HCT116 (cell line): Measurements from ENCODE around the gene ANXA2. TPM values are rescaled to one million over a fixed set of nuclear protein-coding genes. Genes with fewer than 3 reads are reported as not detected.

Experiments used
- ATAC-seq: fragments of 200-7000 bp; cut with Tn5 transposase; 2 replicates; pipeline ENCODE4 v1.9.1; 2020; ENCODE audit warnings: mild to moderate bottlenecking, moderate library complexity
- BruUV-seq: library from RNA; stranded (reverse); fragments of 400-500 nt; replicated peaks from 2 replicates; lab custom pipeline; 2021; lab: Mats Ljungman, UMichigan
- CTCF ChIA-PET: fragments of 300-600 bp; sonication (Branson Sonifier 250); formaldehyde crosslinking; loops from one replicate; lab custom pipeline; 2021; ENCODE audit warnings: antibody characterized with exemption; lab: Charles Lee
- POLR2A ChIA-PET: fragments of 300-600, 350-600 bp; sonication (Branson Sonifier 250); formaldehyde crosslinking; loops from one replicate; lab custom pipeline; 2021; ENCODE audit warnings: antibody characterized with exemption; lab: Charles Lee
- RAD21 ChIA-PET, 2 experiments: fragments of 300-600 bp; sonication (Branson Sonifier 250); formaldehyde crosslinking; loops; one replicate each; lab custom pipeline; 2023; ENCODE audit warnings: low total read pairs in 2 of 2; ENCODE audit not compliant: uncharacterized antibody in 2 of 2, unreplicated experiment in 2 of 2, low non-redundant PET in 1 of 2; lab: Charles Lee
- DNase-seq: peaks from one replicate; pipeline ENCODE4 v3.0.0-alpha.2; 2010; ENCODE audit warnings: low read depth, low spot score
- H2AFZ ChIP-seq: fragments of 200-600 bp; shearing (Covaris generic), sonication (generic); 2 replicates; pipeline ENCODE4 v1.6.1; 2017; ENCODE audit warnings: low read depth, mixed run types, mixed read lengths, antibody characterized with exemption, low read length; ENCODE audit not compliant: poor library complexity, severe bottlenecking
- H3K27ac ChIP-seq: 2 replicates; pipeline ENCODE4 v1.5.1; 2012; ENCODE audit warnings: low read depth, low read length
- H3K27me3 ChIP-seq: fragments of 200-600 bp; sonication (generic); 2 replicates; pipeline ENCODE4 v1.6.1; 2016; ENCODE audit warnings: mixed run types, low read length, mixed read lengths; ENCODE audit not compliant: insufficient read depth
- H3K36me3 ChIP-seq, 2 experiments: fragments of 200-500 bp in 1 of 2; fragments of 200-600 bp in 1 of 2; sonication (Bioruptor generic) in 1 of 2; sonication (generic) in 1 of 2; 2 replicates each; pipeline versions ENCODE4 v1.5.1 to v1.6.1; 2014 to 2016; ENCODE audit warnings: low read length in 2 of 2, inconsistent platforms in 1 of 2, mixed read lengths in 1 of 2, mixed run types in 1 of 2; ENCODE audit not compliant: insufficient read depth in 2 of 2, control insufficient read depth in 1 of 2
- H3K4me1 ChIP-seq, 2 experiments: fragments of 200-600 bp in 1 of 2; sonication (generic) in 1 of 2; 2 replicates each; pipeline versions ENCODE4 v1.5.1 to v1.6.1; 2012 to 2017; ENCODE audit warnings: low read length in 2 of 2, inconsistent platforms in 1 of 2, mild to moderate bottlenecking in 1 of 2, mixed read lengths in 1 of 2, mixed run types in 1 of 2, moderate library complexity in 1 of 2; ENCODE audit not compliant: insufficient read depth in 2 of 2, control insufficient read depth in 1 of 2
- H3K4me2 ChIP-seq: fragments of 200-600 bp; sonication (generic); 2 replicates; pipeline ENCODE4 v1.6.1; 2017; ENCODE audit warnings: mixed run types, low read length, mixed read lengths
- H3K4me3 ChIP-seq, 2 experiments: fragments of 200-600 bp in 1 of 2; sonication (generic) in 1 of 2; replicated peaks in 1 of 2; 2 replicates each; pipeline ENCODE4 v1.5.1; 2011 to 2016; ENCODE audit warnings: low read length in 2 of 2, control low read depth in 1 of 2, low read depth in 1 of 2, mild to moderate bottlenecking in 1 of 2, mixed read lengths in 1 of 2, mixed run types in 1 of 2
- H3K79me2 ChIP-seq: fragments of 200-600 bp; sonication (generic); 2 replicates; pipeline ENCODE4 v1.6.1; 2017; ENCODE audit warnings: mild to moderate bottlenecking, mixed run types, low read length, moderate library complexity, mixed read lengths; ENCODE audit not compliant: insufficient read depth
- H3K9ac ChIP-seq: fragments of 200-600 bp; sonication (generic); 2 replicates; pipeline ENCODE4 v1.6.1; 2016; ENCODE audit warnings: low read length, mixed read lengths
- H3K9me2 ChIP-seq: fragments of 200-600 bp; sonication (generic), shearing (Covaris generic); 2 replicates; pipeline ENCODE4 v1.6.1; 2017; ENCODE audit warnings: mixed run types, mild to moderate bottlenecking, moderate library complexity; ENCODE audit not compliant: insufficient read depth
- H3K9me3 ChIP-seq, 2 experiments: fragments of 200-500 bp in 1 of 2; fragments of 200-600 bp in 1 of 2; sonication (Bioruptor generic) in 1 of 2; sonication (generic) in 1 of 2; 2 replicates each; pipeline ENCODE4 v1.6.1; 2014 to 2017; ENCODE audit warnings: low read length in 2 of 2, mixed read lengths in 2 of 2, inconsistent platforms in 1 of 2, low read depth in 1 of 2, mild to moderate bottlenecking in 1 of 2, mixed run types in 1 of 2, moderate library complexity in 1 of 2; ENCODE audit not compliant: control insufficient read depth in 1 of 2, insufficient read depth in 1 of 2
- H4K20me1 ChIP-seq: fragments of 200-600 bp; sonication (generic), shearing (Covaris generic); 2 replicates; pipeline ENCODE4 v1.6.1; 2017; ENCODE audit warnings: mixed run types, mild to moderate bottlenecking, moderate library complexity; ENCODE audit not compliant: insufficient read depth
- CBX3 ChIP-seq: IDR thresholded peaks from 2 replicates; pipeline ENCODE4 v1.6.1; 2012; ENCODE audit warnings: low read depth
- EGR1 ChIP-seq: IDR thresholded peaks from 2 replicates; pipeline ENCODE4 v1.6.1; 2012; ENCODE audit warnings: low read depth
- JUND ChIP-seq: IDR thresholded peaks from 2 replicates; pipeline ENCODE4 v1.6.1; 2012
- POLR2A ChIP-seq: IDR thresholded peaks from 2 replicates; pipeline ENCODE4 v1.7.0; 2011; ENCODE audit warnings: borderline replicate concordance; ENCODE audit not compliant: insufficient read depth, insufficient read length; ENCODE audit errors: extremely low read depth
- RAD21 ChIP-seq: IDR thresholded peaks from 2 replicates; pipeline ENCODE4 v1.6.1; 2012; ENCODE audit warnings: low read depth, mild to moderate bottlenecking
- SIN3A ChIP-seq: IDR thresholded peaks from 2 replicates; pipeline ENCODE4 v1.6.1; 2012; ENCODE audit warnings: low read depth
- SP1 ChIP-seq: IDR thresholded peaks from 2 replicates; pipeline ENCODE4 v1.6.1; 2012; ENCODE audit warnings: low read depth
- SRF ChIP-seq: IDR thresholded peaks from 2 replicates; pipeline ENCODE4 v1.6.1; 2012; ENCODE audit warnings: low read depth
- TCF7L2 ChIP-seq: IDR thresholded peaks from 2 replicates; pipeline ENCODE4 v1.7.0; 2011; ENCODE audit warnings: borderline replicate concordance, inconsistent platforms; ENCODE audit not compliant: insufficient read depth, insufficient read length; ENCODE audit errors: extremely low read depth
- ZFX ChIP-seq: fragments of 450-650 bp; IDR thresholded peaks from 2 replicates; pipeline ENCODE4 v1.6.1; 2017
- ZNF274 ChIP-seq: fragments of 200-500 bp; sonication (Bioruptor generic); IDR thresholded peaks from 2 replicates; pipeline ENCODE4 v1.6.1; 2014; ENCODE audit warnings: mild to moderate bottlenecking, low read depth, low read length, inconsistent platforms
- intact Hi-C: fragments of 100-400 bp; cut with micrococcal nuclease; formaldehyde crosslinking; loops from 2 replicates; pipeline ENCODE4 v1.10.0; 2022
- total RNA-seq: library from RNA; stranded (reverse); gene quantifications from one replicate; pipeline ENCODE4 v1.2.1, GENCODE V29; 2021; ENCODE audit not compliant: unreplicated experiment
- TF ChIP-seq, protein P1 (sequence below): IDR thresholded peaks from 2 replicates; pipeline ENCODE4 v1.6.1; 2011; ENCODE audit warnings: mild to moderate bottlenecking, low read length, moderate library complexity; ENCODE audit not compliant: insufficient replicate concordance; ENCODE audit errors: extremely low read depth
- TF ChIP-seq, protein P2 (sequence below), 3 experiments: fragments of 200-600 bp in 1 of 3; sonication (generic) in 1 of 3; IDR thresholded peaks in 2 of 3; conservative IDR thresholded peaks in 1 of 3; 2 replicates each; pipeline ENCODE4 v1.5.1; 2012 to 2017; ENCODE audit warnings: low read depth in 2 of 3, low read length in 2 of 3, antibody characterized with exemption in 1 of 3, borderline replicate concordance in 1 of 3, control low read depth in 1 of 3, mild to moderate bottlenecking in 1 of 3, mixed read lengths in 1 of 3, mixed run types in 1 of 3, moderate library complexity in 1 of 3; ENCODE audit not compliant: insufficient read depth in 1 of 3

Gene ANXA2
- total RNA-seq, 1 experiment from 2014 or later, result 1,298 TPM

DNA sequence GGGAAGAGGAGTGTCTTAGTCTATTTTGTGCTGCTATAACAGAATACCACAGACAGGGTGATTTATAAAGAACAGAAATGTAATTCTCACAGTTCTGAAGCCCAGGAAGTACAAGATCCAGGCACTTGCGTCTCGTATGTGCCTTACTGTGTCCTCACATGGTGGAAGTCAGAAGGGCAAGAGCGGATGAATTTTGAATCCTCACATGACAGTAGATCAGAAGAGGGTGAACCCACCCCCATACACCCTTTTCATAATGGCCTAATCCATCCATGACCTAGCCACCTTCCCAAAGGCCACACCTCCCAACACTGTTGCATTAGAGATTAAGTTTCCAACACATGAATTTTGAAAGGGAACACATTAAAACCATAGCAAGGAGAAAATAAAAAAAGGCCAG, 18.7 kb upstream of the ANXA2 start:
- CTCF ChIA-PET, result no interaction called here
- RAD21 ChIA-PET, result no interaction called here

More for the DNA sequence above, 18.7 kb upstream of the ANXA2 start:
- Histone ChIP-seq H3K27ac (no peak overlapping the region), H3K4me3 (no peak overlapping the region), H2AFZ (no peak overlapping the region), H3K9me3 (no peaks in the 10 kb centered on the region), H3K9ac (no peak overlapping the region), H3K4me2 (no peak overlapping the region), H4K20me1 (no peaks in the 10 kb centered on the region), H3K9me2 (no peaks in the 10 kb centered on the region), H3K36me3 (no peaks in the 10 kb centered on the region), H3K79me2 (no peaks in the 10 kb centered on the region), H3K4me1 (peaks cover 15 to 19% of the 10 kb centered on the region in 2 experiments), H3K27me3 (no peaks in the 10 kb centered on the region)
- intact Hi-C loops, result no loop called here
- ATAC-seq (no peak), DNase-seq (no peak)
- POLR2A ChIA-PET, result no interaction called here
- no TSS peak for BruUV-seq
- no peak for TF ChIP-seq ZNF274
- TF ChIP-seq SIN3A, result no peak
- TF ChIP-seq RAD21, result no peak
- no peak for TF ChIP-seq JUND
- no peak for TF ChIP-seq SRF
- TF ChIP-seq ZFX, result no peak
- TF ChIP-seq, protein P1, sequence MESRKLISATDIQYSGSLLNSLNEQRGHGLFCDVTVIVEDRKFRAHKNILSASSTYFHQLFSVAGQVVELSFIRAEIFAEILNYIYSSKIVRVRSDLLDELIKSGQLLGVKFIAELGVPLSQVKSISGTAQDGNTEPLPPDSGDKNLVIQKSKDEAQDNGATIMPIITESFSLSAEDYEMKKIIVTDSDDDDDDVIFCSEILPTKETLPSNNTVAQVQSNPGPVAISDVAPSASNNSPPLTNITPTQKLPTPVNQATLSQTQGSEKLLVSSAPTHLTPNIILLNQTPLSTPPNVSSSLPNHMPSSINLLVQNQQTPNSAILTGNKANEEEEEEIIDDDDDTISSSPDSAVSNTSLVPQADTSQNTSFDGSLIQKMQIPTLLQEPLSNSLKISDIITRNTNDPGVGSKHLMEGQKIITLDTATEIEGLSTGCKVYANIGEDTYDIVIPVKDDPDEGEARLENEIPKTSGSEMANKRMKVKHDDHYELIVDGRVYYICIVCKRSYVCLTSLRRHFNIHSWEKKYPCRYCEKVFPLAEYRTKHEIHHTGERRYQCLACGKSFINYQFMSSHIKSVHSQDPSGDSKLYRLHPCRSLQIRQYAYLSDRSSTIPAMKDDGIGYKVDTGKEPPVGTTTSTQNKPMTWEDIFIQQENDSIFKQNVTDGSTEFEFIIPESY, result no peak
- no peak for TF ChIP-seq SP1
- no peak for TF ChIP-seq POLR2A
- no peak for TF ChIP-seq EGR1
- TF ChIP-seq, protein P2, sequence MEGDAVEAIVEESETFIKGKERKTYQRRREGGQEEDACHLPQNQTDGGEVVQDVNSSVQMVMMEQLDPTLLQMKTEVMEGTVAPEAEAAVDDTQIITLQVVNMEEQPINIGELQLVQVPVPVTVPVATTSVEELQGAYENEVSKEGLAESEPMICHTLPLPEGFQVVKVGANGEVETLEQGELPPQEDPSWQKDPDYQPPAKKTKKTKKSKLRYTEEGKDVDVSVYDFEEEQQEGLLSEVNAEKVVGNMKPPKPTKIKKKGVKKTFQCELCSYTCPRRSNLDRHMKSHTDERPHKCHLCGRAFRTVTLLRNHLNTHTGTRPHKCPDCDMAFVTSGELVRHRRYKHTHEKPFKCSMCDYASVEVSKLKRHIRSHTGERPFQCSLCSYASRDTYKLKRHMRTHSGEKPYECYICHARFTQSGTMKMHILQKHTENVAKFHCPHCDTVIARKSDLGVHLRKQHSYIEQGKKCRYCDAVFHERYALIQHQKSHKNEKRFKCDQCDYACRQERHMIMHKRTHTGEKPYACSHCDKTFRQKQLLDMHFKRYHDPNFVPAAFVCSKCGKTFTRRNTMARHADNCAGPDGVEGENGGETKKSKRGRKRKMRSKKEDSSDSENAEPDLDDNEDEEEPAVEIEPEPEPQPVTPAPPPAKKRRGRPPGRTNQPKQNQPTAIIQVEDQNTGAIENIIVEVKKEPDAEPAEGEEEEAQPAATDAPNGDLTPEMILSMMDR (IDR thresholded peaks at IDR 0.05 in 2 of 3, conservative IDR thresholded peaks at IDR 0.05 in 1 of 3; ENCODE audit: borderline replicate concordance in 1 of 3, insufficient read depth in 1 of 3, low read depth in 2 of 3, low read length in 2 of 3), result no peak
- TF ChIP-seq CBX3, result no peak
- TF ChIP-seq TCF7L2, result no peak
